Karpas-422 (cell line): ENCODE data around the gene GLIS2. TPM values are rescaled to one million over a fixed set of nuclear protein-coding genes. Genes with fewer than 3 reads are reported as not detected.

ENCODE experiments used
- DNase-seq: peaks from one replicate; pipeline ENCODE4 v3.0.0-alpha.2; 2015
- H2AFZ ChIP-seq: fragments of 200-600 bp; sonication (generic); 2 replicates; pipeline ENCODE4 v1.6.1; 2014; ENCODE audit warnings: antibody characterized with exemption, low read length, mixed read lengths
- H3K27ac ChIP-seq: fragments of 200-600 bp; sonication (generic); 2 replicates; pipeline ENCODE4 v1.5.1; 2014; ENCODE audit warnings: mild to moderate bottlenecking, low read length, moderate library complexity
- H3K27me3 ChIP-seq: fragments of 200-600 bp; sonication (generic); 2 replicates; pipeline ENCODE4 v1.6.1; 2014; ENCODE audit warnings: low read length, mixed read lengths
- H3K36me3 ChIP-seq: fragments of 200-600 bp; sonication (generic); 2 replicates; pipeline ENCODE4 v1.6.1; 2014; ENCODE audit warnings: low read length, mixed read lengths; ENCODE audit not compliant: insufficient read depth
- H3K4me1 ChIP-seq: fragments of 200-600 bp; sonication (generic); 2 replicates; pipeline ENCODE4 v1.6.1; 2014; ENCODE audit warnings: mild to moderate bottlenecking, low read length, mixed read lengths
- H3K4me2 ChIP-seq: fragments of 200-600 bp; sonication (generic); 2 replicates; pipeline ENCODE4 v1.6.1; 2014; ENCODE audit warnings: low read length, low read depth, mild to moderate bottlenecking; ENCODE audit not compliant: poor library complexity, severe bottlenecking
- H3K4me3 ChIP-seq: fragments of 200-600 bp; sonication (generic); 2 replicates; pipeline ENCODE4 v1.5.1; 2014; ENCODE audit warnings: mild to moderate bottlenecking, antibody characterized with exemption, low read length, mixed read lengths
- H3K79me2 ChIP-seq: fragments of 200-600 bp; sonication (generic); 2 replicates; pipeline ENCODE4 v1.6.1; 2014; ENCODE audit warnings: mild to moderate bottlenecking, low read length, mixed read lengths
- H3K9ac ChIP-seq: fragments of 200-600 bp; sonication (generic); 2 replicates; pipeline ENCODE4 v1.6.0; 2014; ENCODE audit warnings: low read length
- H3K9me2 ChIP-seq: fragments of 200-600 bp; sonication (generic), shearing (Covaris generic); replicated peaks from 2 replicates; pipeline ENCODE4 v1.6.0; 2014; ENCODE audit warnings: mild to moderate bottlenecking, low read length, moderate library complexity; ENCODE audit not compliant: insufficient read depth
- H3K9me3 ChIP-seq: fragments of 300-700, 200-600 bp; sonication (generic); 2 replicates; pipeline ENCODE4 v1.6.1; 2014; ENCODE audit warnings: low read length, mixed read lengths
- H4K20me1 ChIP-seq: fragments of 200-600 bp; sonication (generic); 2 replicates; pipeline ENCODE4 v1.6.1; 2014; ENCODE audit warnings: mild to moderate bottlenecking, antibody characterized with exemption, low read length, low read depth; ENCODE audit not compliant: insufficient read depth
- total RNA-seq: library from RNA; depleted of rRNA; stranded (reverse); fragments of >200 nt; shearing (Covaris generic); gene quantifications from 2 replicates; pipeline ENCODE4 v1.2.3, GENCODE V29; 2014; ENCODE audit warnings: low replicate concordance

The GLIS2 gene
- total RNA-seq, 1 experiment from 2014 or later: not detected

- Histone ChIP-seq H3K27ac (no peak overlapping the region), H3K4me2 (no peak overlapping the region), H3K9ac (no peak overlapping the region), H3K79me2 (no peaks in the 10 kb centered on the region), H3K9me2 (no peaks in the 10 kb centered on the region), H2AFZ (no peak overlapping the region), H3K4me3 (no peak overlapping the region), H3K9me3 (no peaks in the 10 kb centered on the region), H3K27me3 (no peaks in the 10 kb centered on the region), H3K4me1 (peaks cover 12% of the 10 kb centered on the region), H4K20me1 (no peaks in the 10 kb centered on the region), H3K36me3 (no peaks in the 10 kb centered on the region)
- no peak for DNase-seq
Observed at GRCh38 chr16:4291699-4292098, 24.2 kb upstream of the GLIS2 start.

- H3K4me1 ChIP-seq: peaks cover 8% of the 10 kb centered on the region
- H3K9ac ChIP-seq: no peak overlapping the region
- H3K79me2 ChIP-seq: no peaks in the 10 kb centered on the region
- H3K9me3 ChIP-seq: no peaks in the 10 kb centered on the region
- H4K20me1 ChIP-seq: no peaks in the 10 kb centered on the region
- no peak overlapping the region for H3K27ac ChIP-seq
- no peaks in the 10 kb centered on the region for H3K36me3 ChIP-seq
- no peak for DNase-seq
- H3K4me3 ChIP-seq: no peak overlapping the region
- no peak overlapping the region for H3K4me2 ChIP-seq
- H2AFZ ChIP-seq: no peak overlapping the region
- no peaks in the 10 kb centered on the region for H3K9me2 ChIP-seq
- H3K27me3 ChIP-seq: no peaks in the 10 kb centered on the region
Observed at GRCh38 chr16:4293181-4293716, 22.6 kb upstream of the GLIS2 start.

GRCh38 chr16:4293822-4294457, 21.9 kb upstream of the GLIS2 start:
- Histone ChIP-seq H3K27ac (no peak overlapping the region), H3K79me2 (no peaks in the 10 kb centered on the region), H3K9ac (no peak overlapping the region), H3K4me1 (peaks cover 3% of the 10 kb centered on the region), H3K4me3 (no peak overlapping the region), H3K36me3 (no peaks in the 10 kb centered on the region), H3K4me2 (no peak overlapping the region), H2AFZ (no peak overlapping the region), H3K27me3 (no peaks in the 10 kb centered on the region), H3K9me3 (no peaks in the 10 kb centered on the region), H4K20me1 (no peaks in the 10 kb centered on the region), H3K9me2 (no peaks in the 10 kb centered on the region)
- DNase-seq: no peak

- no peak overlapping the region for H2AFZ ChIP-seq
- no peaks in the 10 kb centered on the region for H3K9me3 ChIP-seq
- no peaks in the 10 kb centered on the region for H3K79me2 ChIP-seq
- no peaks in the 10 kb centered on the region for H3K36me3 ChIP-seq
- no peaks in the 10 kb centered on the region for H3K9me2 ChIP-seq
- H3K4me2 ChIP-seq: no peak overlapping the region
- no peaks in the 10 kb centered on the region for H3K27me3 ChIP-seq
- no peaks in the 10 kb centered on the region for H4K20me1 ChIP-seq
- no peak overlapping the region for H3K27ac ChIP-seq
- DNase-seq: no peak
- no peak overlapping the region for H3K4me3 ChIP-seq
- no peak overlapping the region for H3K9ac ChIP-seq
- peaks cover 2% of the 10 kb centered on the region for H3K4me1 ChIP-seq
Observed at GRCh38 chr16:4295581-4295980, 20.3 kb upstream of the GLIS2 start.

- Histone ChIP-seq H3K9ac (no peak overlapping the region), H4K20me1 (no peaks in the 10 kb centered on the region), H3K9me3 (no peaks in the 10 kb centered on the region), H3K79me2 (no peaks in the 10 kb centered on the region), H3K4me3 (no peak overlapping the region), H3K9me2 (no peaks in the 10 kb centered on the region), H3K27ac (no peak overlapping the region), H3K4me2 (no peak overlapping the region), H3K4me1 (no peaks in the 10 kb centered on the region), H3K36me3 (no peaks in the 10 kb centered on the region), H2AFZ (no peak overlapping the region), H3K27me3 (no peaks in the 10 kb centered on the region)
- DNase-seq: no peak
Observed at GRCh38 chr16:4297480-4297879, 18.4 kb upstream of the GLIS2 start.

GRCh38 chr16:4298761-4299522, 16.9 kb upstream of the GLIS2 start:
- Histone ChIP-seq H3K9me2 (no peaks in the 10 kb centered on the region), H2AFZ (no peak overlapping the region), H3K36me3 (no peaks in the 10 kb centered on the region), H3K79me2 (peaks cover 3% of the 10 kb centered on the region), H3K9me3 (no peaks in the 10 kb centered on the region), H3K9ac (no peak overlapping the region), H3K4me3 (no peak overlapping the region), H3K27ac (no peak overlapping the region), H3K27me3 (no peaks in the 10 kb centered on the region), H4K20me1 (no peaks in the 10 kb centered on the region), H3K4me1 (no peaks in the 10 kb centered on the region), H3K4me2 (no peak overlapping the region)
- DNase-seq: no peak

GRCh38 chr16:4301177-4301576, 14.7 kb upstream of the GLIS2 start:
- no peaks in the 10 kb centered on the region for H3K9me3 ChIP-seq
- H4K20me1 ChIP-seq: no peaks in the 10 kb centered on the region
- H3K27me3 ChIP-seq: no peaks in the 10 kb centered on the region
- no peak overlapping the region for H2AFZ ChIP-seq
- H3K36me3 ChIP-seq: peaks cover 10% of the 10 kb centered on the region
- H3K4me1 ChIP-seq: peaks cover 6% of the 10 kb centered on the region
- H3K4me3 ChIP-seq: no peak overlapping the region
- no peak for DNase-seq
- H3K4me2 ChIP-seq: no peak overlapping the region
- H3K9ac ChIP-seq: no peak overlapping the region
- H3K79me2 ChIP-seq: peaks cover 21% of the 10 kb centered on the region
- no peaks in the 10 kb centered on the region for H3K9me2 ChIP-seq
- H3K27ac ChIP-seq: no peak overlapping the region

GRCh38 chr16:4301968-4302367, 13.9 kb upstream of the GLIS2 start:
- Histone ChIP-seq H3K36me3 (peaks cover 11% of the 10 kb centered on the region), H3K9me3 (no peaks in the 10 kb centered on the region), H3K79me2 (peaks cover 29% of the 10 kb centered on the region), H3K4me3 (no peak overlapping the region), H2AFZ (no peak overlapping the region), H3K4me1 (peaks cover 11% of the 10 kb centered on the region), H3K27me3 (no peaks in the 10 kb centered on the region), H3K4me2 (no peak overlapping the region), H4K20me1 (no peaks in the 10 kb centered on the region), H3K9me2 (no peaks in the 10 kb centered on the region), H3K9ac (no peak overlapping the region), H3K27ac (no peak overlapping the region)
- DNase-seq: no peak
